GM04504 (cell line): ENCODE data around the gene FAAP100.
"Not testable (repeated sequence)": the region's sequence is repeated elsewhere in the genome, so short reads cannot be mapped to it uniquely, and the experiment has no call there.

Experiments
- DNase-seq: peaks from one replicate; pipeline ENCODE4 v3.0.0-alpha.2; 2012; ENCODE audit warnings: low read depth

Gene FAAP100

DNA sequence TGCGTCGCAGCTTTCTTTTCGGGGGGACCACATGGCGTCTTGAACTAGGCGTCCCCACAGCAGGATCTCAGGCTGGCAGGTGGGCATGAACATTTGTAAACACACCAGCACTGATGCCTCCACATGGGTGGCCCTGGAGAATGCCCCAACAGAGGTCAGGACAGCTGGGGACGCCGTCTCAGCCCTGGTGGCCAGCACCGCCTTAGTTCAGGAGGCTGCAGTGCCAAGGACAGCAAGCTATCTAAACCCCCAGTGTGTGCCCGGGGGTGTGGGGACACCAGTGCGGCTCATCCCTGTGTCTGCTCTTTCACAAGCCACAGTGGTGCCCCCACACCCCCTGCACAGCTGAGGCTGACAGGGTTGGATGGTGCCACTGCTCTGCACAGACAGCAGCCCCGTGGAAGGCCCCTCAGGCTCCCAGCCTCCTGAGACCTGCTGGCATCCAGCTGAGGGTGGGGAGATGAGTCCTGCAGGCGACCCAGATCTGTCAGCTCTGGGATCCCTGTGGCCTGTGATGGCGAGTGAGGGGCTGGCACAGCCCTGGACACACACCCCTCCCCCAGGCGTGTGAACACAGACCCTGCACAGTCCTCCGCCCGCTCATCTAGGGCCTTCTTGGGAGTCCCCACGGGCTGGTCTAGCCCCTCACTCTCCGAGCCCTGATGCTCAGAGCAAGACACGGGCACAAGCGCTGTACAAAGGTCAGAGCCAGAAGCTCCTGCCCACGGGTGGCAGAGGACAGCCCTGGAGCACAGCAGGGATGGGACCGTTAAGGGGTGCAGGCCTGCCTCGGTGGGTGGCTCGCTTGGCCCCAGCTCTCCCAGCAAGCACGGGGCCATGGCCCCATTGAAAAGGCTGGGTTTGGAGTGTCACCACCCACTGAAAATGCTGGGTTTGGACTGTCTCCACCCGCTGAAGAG is 13.2 kb downstream of the FAAP100 start:
- no peak for DNase-seq

DNA sequence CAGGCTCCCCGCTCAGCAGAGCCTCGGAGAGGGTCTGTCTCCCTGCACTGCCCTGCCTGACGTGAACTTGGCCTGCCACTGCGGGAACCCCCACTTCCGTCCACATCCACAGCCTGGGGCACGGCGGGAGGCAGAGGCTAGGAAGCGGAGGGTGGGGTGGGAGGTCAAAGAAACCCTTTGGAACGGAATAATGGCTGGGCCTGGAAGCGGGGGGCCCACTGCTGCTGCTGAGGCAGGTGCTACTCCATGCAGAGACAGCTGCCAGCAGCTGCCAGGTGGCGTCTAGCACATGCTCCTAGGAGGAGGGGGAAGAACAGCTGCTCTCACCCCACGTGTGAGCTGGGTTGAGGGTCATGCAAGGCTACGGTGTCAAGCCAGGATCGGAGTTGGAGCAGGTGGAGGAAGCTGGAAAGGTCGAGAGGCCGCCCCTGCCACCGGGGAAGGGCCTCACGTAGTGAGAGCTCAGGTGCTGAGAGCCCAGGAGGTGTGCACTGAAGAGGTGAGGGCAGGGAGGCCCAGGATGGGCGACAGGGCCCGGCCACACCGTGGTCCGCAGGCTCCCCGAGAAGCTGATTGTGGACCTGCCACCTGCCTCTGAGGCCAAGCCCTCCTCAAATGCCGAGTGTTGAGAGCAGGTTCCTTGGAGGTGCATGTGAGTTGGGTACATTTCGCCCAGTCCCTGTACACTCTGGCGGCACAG is 14.1 kb downstream of the FAAP100 start:
- no peak for DNase-seq

DNA sequence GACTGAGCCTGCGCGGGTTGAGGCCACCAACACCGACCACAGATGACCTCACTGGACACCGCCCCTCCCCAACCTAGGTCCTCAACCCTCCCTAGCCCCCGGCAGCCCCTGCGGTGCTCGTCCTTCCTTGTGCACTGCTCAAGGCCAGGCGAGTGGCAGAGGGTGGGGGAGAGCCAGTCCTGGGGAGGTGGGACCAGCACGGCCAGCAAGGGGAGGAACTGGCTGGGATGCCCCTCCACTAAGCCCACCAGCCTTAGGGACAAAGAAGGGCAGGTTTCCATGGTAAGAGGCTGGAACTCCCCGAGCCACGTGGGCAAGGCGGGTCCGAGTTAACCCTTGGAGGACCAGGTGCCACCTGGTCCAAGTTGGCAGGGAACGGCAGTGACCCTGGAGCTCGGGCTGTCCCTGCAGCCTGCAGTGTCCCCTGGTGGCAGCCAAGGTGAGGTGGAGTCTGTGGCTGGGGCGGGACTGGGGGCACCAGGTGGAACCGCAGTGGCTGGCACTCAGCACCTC is 14.8 kb downstream of the FAAP100 start:
- no peak for DNase-seq

DNA sequence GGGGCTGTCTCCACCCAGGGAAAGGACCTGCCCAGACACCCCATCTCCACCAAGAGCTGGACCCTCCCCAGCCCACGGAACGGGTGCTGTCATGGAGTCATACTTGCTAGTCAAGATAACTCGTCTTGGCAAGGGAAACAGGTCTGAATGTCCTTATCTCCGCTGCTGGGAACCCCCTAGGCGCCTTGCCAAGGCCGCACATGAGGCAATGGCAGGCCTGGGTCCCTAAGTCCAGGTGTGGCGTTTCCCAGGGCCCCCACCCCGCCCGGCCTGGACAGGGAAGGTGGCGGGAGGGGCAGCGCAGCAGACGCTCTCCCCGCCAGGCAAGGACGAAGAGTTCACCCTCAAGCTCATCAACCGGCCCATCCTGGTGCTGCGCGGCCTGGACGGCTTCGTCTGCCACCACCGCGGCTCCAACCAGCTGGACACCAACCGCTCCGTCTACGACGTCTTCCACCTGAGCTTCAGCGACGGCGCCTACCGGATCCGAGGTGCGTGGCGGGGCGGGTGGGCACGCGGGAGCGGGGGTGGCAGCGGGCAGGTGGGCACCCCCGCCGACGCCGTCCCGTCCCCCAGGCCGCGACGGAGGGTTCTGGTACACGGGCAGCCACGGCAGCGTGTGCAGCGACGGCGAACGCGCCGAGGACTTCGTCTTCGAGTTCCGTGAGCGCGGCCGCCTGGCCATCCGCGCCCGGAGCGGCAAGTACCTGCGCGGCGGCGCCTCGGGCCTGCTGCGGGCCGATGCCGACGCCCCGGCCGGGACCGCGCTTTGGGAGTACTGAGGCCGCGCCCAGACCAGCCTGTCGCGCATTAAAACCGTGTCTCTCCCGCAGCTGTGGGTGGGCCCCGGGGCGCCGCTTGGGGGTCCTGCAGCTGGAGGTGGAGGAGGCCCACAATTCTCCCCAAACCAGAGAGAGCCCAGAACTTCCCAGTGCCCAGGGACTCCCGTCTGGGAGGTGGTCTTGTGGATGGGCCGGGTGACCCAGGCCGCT is 15.6 kb downstream of the FAAP100 start:
- no peak for DNase-seq

DNA sequence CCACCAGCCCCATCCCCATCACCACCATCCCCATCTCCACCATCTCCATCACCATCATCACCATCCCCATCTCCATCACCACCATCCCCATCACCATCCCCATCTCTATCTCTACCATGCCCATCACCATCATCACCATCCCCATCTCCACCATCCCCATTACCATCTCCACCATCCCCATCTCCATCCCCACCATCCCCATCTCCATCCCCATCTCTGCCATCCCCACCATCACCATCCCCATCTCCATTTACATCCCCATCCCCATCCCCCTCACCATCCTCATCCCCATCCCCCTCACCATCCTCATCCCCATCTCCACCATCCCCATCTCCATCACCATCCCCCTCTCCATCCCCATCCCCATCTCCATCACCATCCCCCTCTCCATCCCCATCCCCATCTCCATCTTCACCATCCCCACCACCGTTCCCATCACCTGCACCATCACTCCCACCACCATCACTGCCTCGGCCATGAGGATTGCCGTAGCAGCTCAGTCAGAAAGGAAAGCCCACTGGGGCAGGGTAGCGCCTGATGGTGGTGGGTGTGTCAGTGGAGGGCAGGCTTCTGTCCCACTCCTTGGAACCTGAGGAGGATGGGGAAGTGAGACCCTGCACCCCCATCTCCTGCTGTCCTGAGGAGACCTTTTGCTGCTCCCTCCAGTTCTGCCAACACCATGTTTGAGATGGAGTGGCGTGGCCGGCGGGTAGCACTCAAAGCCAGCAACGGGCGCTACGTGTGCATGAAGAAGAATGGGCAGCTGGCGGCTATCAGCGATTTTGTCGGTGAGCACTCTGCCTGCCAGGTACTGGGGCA is 16.5 kb downstream of the FAAP100 start:
- DNase-seq, result no peak

DNA sequence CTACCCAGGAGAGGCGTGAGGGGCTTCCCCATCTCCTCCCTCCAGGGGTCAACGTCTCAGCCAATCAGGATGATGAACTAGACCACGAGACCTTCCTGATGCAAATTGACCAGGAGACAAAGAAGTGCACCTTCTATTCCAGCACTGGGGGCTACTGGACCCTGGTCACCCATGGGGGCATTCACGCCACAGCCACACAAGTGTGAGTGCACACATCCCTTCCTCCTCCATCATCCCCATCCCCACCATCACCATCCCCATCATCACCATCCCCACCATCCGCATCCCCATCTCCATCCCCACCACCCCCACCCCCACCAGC is 17.2 kb downstream of the FAAP100 start:
- no peak for DNase-seq

DNA sequence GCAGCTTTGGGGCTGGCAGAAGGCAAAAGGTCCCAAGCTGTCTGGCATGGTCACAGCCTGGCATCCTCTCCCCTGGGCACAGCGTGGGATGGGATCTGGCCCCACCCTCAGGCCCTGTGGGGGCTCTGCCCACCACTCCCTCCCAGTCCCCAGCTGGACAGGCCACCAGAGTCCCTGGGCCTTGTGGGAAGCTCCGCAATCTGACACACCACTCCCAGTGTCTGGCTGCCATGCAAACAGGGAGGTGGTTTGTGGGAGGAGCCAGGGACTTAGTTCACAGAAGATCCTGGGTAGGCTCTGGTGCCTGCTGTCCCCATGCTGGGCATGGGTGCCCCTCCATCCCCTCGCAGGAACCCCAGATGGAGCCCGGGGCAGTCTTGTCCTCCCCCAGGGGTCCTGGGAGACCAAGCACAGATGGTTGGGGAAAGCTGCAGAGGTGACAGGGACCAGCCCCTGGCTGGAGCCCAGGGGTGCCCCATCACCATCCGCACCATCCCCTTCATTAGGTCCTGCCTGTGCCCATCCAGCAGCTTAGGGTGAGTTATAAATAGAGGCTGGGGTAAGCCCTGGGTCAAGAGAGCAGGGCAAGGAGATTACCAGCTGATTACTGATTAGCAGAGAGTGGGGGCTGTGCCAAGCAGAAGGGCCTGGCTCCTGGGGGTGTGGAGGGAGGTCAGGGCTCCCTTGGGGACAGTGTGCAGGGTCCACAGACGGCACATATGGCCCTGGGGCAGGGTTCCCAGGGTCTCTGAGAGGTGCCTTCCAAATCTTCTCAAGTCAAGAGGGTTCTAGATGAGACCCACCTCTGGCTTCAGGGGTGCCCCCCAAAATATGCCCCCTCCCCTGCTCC is 17.8 kb downstream of the FAAP100 start:
- DNase-seq, result no peak

DNA sequence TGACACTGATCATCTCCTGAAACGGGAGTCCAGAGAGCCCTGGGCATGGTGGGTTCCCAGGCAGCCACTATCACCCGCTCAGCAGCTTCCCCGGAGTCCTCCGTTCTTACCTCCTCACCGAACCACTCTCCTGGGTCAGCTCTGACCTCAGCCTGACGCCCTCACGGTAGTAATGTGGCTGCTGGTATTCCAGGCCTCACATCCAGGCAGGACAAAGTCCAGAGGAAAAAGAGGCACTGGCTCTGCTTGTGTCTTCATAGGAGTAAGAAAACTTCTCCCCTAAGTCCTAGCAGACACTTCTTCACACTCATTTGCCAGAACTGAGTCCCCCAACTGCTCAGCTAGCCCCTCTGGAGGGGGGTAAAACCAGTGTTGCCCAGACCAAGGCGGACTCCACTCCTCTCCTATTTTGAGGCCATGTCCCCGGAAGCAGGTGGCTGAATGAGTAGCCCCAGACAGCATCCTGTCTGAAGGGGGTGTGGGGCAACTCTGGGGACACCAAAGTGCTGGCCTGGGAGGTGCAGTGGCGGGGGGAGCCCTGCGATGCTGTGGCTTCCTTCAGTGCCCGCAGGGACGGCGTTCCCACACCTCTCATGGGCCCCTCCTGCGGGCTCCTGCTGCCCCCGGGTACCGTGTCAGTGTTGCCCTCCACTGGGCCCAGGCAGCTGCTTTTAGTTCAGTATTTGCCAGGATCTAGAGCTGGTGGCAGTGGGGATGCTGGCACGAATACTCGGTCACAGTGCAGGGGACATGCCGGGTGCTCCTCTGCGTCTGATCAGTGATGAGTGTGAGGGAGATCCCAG is 18.6 kb downstream of the FAAP100 start:
- DNase-seq, result no peak

DNA sequence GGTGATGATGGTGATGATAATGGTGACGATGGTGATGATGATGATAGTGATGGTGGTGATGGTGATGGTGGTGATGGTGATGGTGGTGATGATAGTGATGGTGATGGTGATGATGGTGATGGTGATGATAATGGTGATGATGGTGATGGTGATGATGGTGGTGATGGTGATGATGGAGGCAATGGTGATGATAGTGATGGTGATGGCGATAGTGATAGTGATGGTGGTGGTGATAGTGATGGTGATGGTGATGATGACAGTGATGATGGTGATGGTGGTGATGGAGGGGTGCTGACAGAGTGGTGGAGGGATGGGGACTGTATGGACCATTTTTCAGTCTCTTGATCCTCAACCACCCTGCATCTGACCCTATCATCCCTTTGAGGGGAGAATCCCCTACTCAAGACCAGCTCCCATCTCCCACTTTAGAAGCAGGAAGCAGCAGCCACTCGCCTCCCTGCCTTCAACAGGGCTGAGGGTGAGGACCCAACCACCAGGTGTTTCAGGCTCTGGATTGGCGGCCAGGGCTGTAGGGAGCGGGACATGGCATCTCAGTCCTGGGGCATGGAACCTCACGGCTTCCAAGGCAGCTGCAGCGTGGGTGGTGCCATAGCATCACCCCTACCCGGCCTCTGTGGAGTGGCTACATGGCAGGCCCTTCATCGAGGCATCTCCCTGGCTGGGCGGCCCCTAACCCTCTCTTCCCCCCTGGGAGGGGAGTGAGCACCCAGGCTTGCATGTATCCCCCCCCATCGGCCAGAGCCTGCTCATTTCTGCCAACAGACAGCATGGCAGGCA is 19.5 kb downstream of the FAAP100 start:
- no peak for DNase-seq

DNA sequence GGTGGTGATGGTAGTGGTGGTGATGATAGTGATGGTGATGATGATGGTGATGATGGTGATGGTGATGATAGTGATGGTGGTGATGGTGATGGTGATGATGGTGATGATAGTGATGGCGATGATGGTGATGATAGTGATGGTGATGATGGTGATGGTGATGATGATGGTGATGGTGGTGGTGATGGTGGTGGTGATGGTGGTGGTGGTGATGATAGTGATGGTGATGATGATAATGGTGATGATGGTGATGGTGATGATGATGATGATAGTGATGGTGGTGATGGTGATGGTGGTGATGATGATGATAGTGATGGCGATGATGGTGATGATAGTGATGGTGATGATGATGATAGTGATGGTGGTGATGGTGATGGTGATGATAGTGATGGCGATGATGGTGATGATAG is 20.2 kb downstream of the FAAP100 start:
- DNase-seq, result not testable (repeated sequence)

DNA sequence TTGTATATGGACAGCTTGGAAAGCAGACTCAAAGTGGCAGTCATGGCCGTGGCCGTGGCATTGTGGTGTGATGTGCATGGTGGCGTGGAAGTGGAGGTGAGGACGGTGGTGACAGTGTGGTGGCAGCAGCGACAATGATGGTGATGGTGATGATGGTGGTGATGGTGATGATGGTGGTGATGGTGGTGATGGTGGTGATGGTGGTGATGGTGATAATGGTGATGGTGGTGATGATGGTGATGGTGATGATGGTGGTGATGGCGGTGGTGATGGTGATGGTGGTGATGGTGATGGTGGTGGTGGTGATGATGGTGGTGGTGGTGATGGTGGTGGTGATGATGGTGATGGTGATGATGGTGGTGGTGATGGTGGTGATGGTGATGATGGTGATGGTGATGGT is 21.1 kb downstream of the FAAP100 start:
- DNase-seq, result not testable (repeated sequence)

DNA sequence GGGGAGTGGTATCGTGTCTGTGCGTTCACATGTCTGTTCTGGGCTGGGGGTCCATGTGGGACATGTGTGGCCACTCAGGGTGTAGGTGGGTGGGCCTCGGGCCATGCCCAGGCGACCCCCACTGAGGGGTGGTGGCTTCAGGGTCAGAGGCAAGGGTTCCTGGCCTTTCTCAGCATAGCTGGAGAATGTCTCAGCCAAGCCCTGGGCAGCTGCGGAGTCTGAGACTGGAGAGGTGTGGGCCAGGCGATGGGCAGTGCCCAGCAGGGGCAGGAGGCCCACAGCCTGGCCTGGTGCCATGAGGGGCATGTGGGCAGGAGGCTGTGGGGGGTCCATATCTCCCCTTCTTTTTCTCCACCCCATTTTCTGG is 22.7 kb downstream of the FAAP100 start:
- no peak for DNase-seq

DNA sequence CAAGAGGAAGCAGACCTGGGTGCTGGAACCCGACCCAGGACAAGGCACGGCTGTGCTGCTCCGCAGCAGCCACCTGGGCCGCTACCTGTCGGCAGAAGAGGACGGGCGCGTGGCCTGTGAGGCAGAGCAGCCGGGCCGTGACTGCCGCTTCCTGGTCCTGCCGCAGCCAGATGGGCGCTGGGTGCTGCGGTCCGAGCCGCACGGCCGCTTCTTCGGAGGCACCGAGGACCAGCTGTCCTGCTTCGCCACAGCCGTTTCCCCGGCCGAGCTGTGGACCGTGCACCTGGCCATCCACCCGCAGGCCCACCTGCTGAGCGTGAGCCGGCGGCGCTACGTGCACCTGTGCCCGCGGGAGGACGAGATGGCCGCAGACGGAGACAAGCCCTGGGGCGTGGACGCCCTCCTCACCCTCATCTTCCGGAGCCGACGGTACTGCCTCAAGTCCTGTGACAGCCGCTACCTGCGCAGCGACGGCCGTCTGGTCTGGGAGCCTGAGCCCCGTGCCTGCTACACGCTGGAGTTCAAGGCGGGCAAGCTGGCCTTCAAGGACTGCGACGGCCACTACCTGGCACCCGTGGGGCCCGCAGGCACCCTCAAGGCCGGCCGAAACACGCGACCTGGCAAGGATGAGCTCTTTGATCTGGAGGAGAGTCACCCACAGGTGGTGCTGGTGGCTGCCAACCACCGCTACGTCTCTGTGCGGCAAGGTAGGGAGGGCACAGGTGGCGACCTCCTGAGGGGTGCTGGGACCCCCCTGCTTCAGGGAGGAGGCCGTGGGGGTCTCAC is 23.3 kb downstream of the FAAP100 start:
- no peak for DNase-seq

DNA sequence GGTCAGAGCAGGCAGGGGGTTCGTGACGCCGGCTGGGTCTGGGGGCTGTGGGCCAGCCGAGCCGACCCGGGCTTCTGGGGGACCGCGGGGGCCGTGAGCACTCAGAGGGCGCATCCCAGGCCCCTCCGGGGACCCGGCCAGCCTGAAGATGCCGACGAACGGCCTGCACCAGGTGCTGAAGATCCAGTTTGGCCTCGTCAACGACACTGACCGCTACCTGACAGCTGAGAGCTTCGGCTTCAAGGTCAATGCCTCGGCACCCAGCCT is 23.8 kb downstream of the FAAP100 start:
- DNase-seq, result no peak

DNA sequence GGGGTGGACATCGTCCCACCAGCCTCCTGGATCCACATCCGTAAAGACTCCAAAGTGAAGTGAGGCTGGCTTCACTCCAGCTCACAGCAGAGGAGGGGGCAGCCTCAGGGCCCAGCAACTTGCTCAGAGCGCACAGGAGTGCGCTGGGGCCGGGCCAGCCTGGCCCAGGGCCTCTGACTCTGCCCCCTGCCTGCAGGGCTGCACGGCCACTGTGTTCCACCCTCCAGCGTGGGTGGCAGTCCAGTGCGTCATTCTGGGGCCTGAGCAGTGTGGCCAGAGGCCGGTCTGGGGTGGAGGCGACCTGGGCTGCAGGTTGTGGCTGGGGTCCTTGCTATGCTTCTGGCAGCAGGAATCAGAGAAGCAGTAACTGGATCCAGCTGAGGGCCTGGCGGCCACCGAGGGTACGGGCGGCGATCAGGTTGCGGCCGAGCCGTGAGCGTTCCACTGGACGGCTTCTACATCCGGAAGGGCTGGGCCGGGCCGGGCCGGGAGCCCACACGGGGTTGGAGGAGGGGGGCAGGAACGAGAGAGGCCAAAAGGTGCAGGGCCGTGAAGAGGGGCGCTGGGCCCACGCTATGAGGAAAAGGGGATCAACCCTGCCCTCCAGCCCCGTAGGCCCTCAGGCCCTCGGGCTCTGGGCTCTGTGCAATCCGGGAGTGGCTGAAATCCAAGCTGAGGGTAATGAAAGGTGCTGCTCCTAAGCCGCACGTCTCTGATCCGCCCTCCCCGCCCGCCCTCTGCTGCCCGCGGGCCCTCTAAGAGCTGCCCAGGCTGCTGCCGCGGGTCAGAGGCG is 24.4 kb downstream of the FAAP100 start, which contains the start of gene FSCN2:
Gene FSCN2, plus strand, starts transcription at position 787 of the 793 bp plus-strand sequence. CDS start 155 bp downstream, outside the sequence.
- no peak for DNase-seq

DNA sequence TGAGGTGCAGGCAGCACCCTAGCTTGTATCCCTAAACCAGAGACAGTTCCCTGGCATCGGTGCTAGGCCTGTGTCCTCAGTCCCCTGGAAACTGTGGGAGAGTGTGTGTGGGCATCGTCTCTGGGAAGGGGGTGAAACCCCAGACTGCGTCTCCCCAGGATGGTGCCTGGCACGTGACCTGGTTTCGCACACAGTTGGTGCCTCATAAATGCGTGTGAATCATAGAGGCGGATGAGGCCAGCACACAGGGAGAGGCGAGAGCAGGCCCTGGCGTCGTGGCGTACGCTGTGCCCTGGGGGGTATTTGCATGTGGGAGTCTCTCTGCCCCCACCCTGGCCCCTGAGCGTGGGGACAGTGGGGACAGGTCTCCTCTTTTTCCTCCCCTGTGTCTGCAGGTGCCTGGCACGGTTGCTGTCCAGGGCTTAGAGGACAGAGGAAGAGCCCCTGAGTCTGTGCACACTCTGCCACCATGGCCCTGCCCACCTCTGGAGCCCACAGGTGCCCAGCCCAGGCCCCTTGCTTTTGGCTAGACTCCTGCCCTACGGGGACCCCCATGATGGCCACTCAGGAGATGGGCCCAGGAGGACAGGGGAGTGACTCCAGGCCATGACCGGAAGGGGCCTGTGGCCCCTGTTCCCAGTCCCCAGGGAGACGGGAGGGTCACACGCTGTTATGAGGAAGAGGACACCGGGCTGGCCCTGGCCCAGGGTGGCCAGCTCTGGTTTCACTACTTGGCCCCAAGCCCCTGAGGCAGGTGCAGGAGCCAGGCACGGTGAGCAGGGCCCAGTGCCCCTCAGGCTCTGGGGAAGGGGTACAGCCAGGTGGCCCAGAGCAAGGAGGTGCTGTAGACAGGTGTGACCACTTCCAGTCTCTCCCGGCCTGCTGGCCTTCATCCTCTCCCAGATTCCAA is 25.2 kb downstream of the FAAP100 start:
- DNase-seq, result no peak
